SK-N-SH (cell line): ENCODE data around the gene MTERF4. TPM values are rescaled to one million over a fixed set of nuclear protein-coding genes. Genes with fewer than 3 reads are reported as not detected.

Experiments
- CTCF ChIA-PET: fragments of 300-600, 350-600 bp; formaldehyde crosslinking; extraction: SDS; loops from one replicate; lab custom pipeline; 2021; lab: Yijun Ruan, JAX
- POLR2A ChIA-PET: fragments of 350-600 bp; sonication (Branson Sonifier 250); formaldehyde crosslinking; extraction: SDS; loops from one replicate; lab custom pipeline; 2020; ENCODE audit warnings: antibody characterized with exemption, inconsistent platforms; lab: Yijun Ruan, JAX
- DNase-seq: peaks from one replicate; pipeline ENCODE4 v3.0.0; 2012
- H2AFZ ChIP-seq: fragments of 200-600 bp; sonication (generic); 2 replicates; pipeline ENCODE4 v1.8.1; 2016; ENCODE audit warnings: antibody characterized with exemption, mild to moderate bottlenecking, low read depth
- H3F3A ChIP-seq: fragments of 200-600 bp; sonication (generic); replicated peaks from 2 replicates; pipeline ENCODE3; 2016; ENCODE audit warnings: antibody characterized with exemption, mild to moderate bottlenecking; ENCODE audit not compliant: insufficient read depth
- H3K27ac ChIP-seq, 2 experiments: fragments of 200-500 bp in 1 of 2; fragments of 200-600 bp in 1 of 2; sonication (Bioruptor generic) in 1 of 2; sonication (generic), shearing (Covaris generic) in 1 of 2; 2 replicates each; pipeline versions ENCODE4 v1.5.1 to v1.6.1; 2014 to 2016; ENCODE audit warnings: low read depth in 2 of 2, inconsistent platforms in 1 of 2, low read length in 1 of 2, mild to moderate bottlenecking in 1 of 2, mixed read lengths in 1 of 2
- H3K27me3 ChIP-seq: fragments of 200-600 bp; sonication (generic), shearing (Covaris generic); 2 replicates; pipeline ENCODE4 v1.6.1; 2016; ENCODE audit warnings: mixed run types; ENCODE audit not compliant: insufficient read depth
- H3K36me3 ChIP-seq, 2 experiments: fragments of 200-500 bp in 1 of 2; fragments of 200-600 bp in 1 of 2; sonication (Bioruptor generic) in 1 of 2; sonication (generic) in 1 of 2; replicated peaks in 1 of 2; 2 replicates each; pipeline versions ENCODE3 to v1.5.1; 2014 to 2016; ENCODE audit warnings: low read length in 1 of 2, mild to moderate bottlenecking in 1 of 2; ENCODE audit not compliant: insufficient read depth in 2 of 2, control insufficient read depth in 1 of 2
- H3K4me1 ChIP-seq, 2 experiments: fragments of 200-500 bp in 1 of 2; fragments of 200-600 bp in 1 of 2; sonication (Bioruptor generic) in 1 of 2; sonication (generic), shearing (Covaris generic) in 1 of 2; 2 replicates each; pipeline versions ENCODE4 v1.5.1 to v1.6.1; 2014 to 2016; ENCODE audit warnings: low read depth in 1 of 2, low read length in 1 of 2, mixed run types in 1 of 2; ENCODE audit not compliant: insufficient read depth in 2 of 2, control insufficient read depth in 1 of 2
- H3K4me2 ChIP-seq: fragments of 200-600 bp; sonication (generic), shearing (Covaris generic); 2 replicates; pipeline ENCODE4 v1.6.1; 2017; ENCODE audit warnings: mixed run types
- H3K4me3 ChIP-seq, 2 experiments: fragments of 200-500 bp in 1 of 2; fragments of 200-600 bp in 1 of 2; sonication (Bioruptor generic) in 1 of 2; sonication (generic), shearing (Covaris generic) in 1 of 2; 2 replicates each; pipeline versions ENCODE4 v1.5.1 to v1.8.1; 2014 to 2016; ENCODE audit warnings: low read depth in 2 of 2, inconsistent platforms in 1 of 2, low read length in 1 of 2, mild to moderate bottlenecking in 1 of 2, mixed read lengths in 1 of 2, moderate library complexity in 1 of 2
- H3K79me2 ChIP-seq: fragments of 200-600 bp; sonication (generic); 2 replicates; pipeline ENCODE4 v1.8.1; 2017; ENCODE audit warnings: mild to moderate bottlenecking; ENCODE audit not compliant: insufficient read depth
- H3K9ac ChIP-seq: fragments of 200-600 bp; sonication (generic); 2 replicates; pipeline ENCODE4 v1.6.1; 2017; ENCODE audit warnings: mixed run types
- H3K9me2 ChIP-seq: fragments of 200-600 bp; sonication (generic); 2 replicates; pipeline ENCODE4 v1.6.1; 2017; ENCODE audit warnings: mixed run types
- H3K9me3 ChIP-seq: fragments of 200-600 bp; sonication (generic); 2 replicates; pipeline ENCODE4 v1.6.1; 2017; ENCODE audit warnings: mixed run types, mild to moderate bottlenecking, moderate library complexity
- H4K20me1 ChIP-seq: fragments of 200-600 bp; sonication (generic); 2 replicates; pipeline ENCODE4 v1.6.1; 2017; ENCODE audit warnings: mild to moderate bottlenecking, mixed run types; ENCODE audit not compliant: insufficient read depth
- CHD2 ChIP-seq: fragments of 150-350 bp; IDR thresholded peaks from 2 replicates; pipeline ENCODE4 v1.6.1; 2018; ENCODE audit warnings: low read length; ENCODE audit not compliant: partially characterized antibody
- FOSL2 ChIP-seq: IDR thresholded peaks from 2 replicates; pipeline ENCODE4 v1.4.0; 2012; ENCODE audit warnings: low read depth, mild to moderate bottlenecking, moderate library complexity, borderline replicate concordance
- GABPA ChIP-seq: IDR thresholded peaks from 2 replicates; pipeline ENCODE4 v1.4.0; 2012; ENCODE audit warnings: low read depth, mild to moderate bottlenecking
- MEF2A ChIP-seq: IDR thresholded peaks from 2 replicates; pipeline ENCODE4 v1.4.0; 2012; ENCODE audit warnings: low read depth, borderline replicate concordance
- MXI1 ChIP-seq: IDR thresholded peaks from 2 replicates; pipeline ENCODE4 v1.6.1; 2012; ENCODE audit warnings: mild to moderate bottlenecking, low read depth, low read length, improper control_type of control experiment
- RXRA ChIP-seq: IDR thresholded peaks from 2 replicates; pipeline ENCODE4 v1.4.0; 2012; ENCODE audit warnings: low read depth, mild to moderate bottlenecking, borderline replicate concordance
- WGBS: methylation state at CpG from one replicate; pipeline ENCODE4 v1.1.6; 2017; ENCODE audit warnings: low lambda C conversion rate; 5-methylcytosine and 5-hydroxymethylcytosine counted together
- polyA plus RNA-seq, 3 experiments: library from polyadenylated mRNA; depleted of rRNA; stranded (reverse); fragments of >200 nt; gene quantifications; 2 replicates each; pipeline ENCODE4 v1.2.3, GENCODE V29; 2012
- TF ChIP-seq, protein P1 (sequence below): IDR thresholded peaks from 2 replicates; pipeline ENCODE4 v1.6.1; 2012; ENCODE audit warnings: mild to moderate bottlenecking, low read depth, low read length, moderate library complexity

The MTERF4 gene
- polyA plus RNA-seq, 1 of the 3 experiments (the other 2 are of a cell fraction) = 31.0 TPM

DNA sequence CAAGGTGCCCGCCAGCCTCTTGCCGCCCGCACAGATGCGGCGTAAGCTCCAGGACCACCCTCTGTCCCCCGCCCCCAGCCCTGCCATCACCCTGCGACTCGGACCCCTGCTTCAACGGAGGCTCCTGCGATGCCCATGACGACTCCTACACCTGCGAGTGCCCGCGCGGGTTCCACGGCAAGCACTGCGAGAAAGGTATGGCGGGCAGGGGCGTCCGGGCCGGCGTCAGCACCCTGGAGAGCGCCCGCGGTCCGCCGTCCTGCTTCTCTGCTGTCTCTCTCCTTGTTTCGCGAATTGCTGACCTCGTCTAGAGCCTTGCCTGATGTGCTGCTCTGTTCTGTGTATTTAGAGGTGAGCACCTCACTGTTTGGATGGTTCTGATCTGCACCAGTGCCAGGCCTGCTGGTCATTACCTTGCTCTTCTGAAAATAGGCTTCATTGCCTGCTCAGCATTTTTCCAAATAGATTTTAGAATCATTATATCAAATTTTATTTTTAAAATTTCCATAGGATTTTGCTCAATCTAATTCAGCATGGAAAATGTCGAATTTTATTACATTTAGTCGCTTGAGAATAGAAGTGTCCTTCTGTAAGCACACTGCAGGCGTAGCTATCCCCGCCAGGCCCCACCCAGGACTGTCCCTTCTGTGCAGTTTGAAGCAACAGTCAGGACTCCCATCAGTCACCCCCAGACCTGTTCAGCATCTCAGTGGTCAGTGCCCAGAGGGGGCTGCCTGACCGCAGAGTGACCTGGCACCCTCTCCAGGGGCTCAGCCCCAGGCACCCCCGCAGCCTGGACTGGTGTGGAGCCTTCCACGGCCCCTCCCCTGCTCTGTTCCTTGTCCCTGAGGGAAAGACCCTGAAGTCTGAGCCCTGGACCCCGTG, 52.1 kb downstream of the MTERF4 start:
- no peaks in the 10 kb centered on the region for H3K79me2 ChIP-seq
- H4K20me1 ChIP-seq = no peaks in the 10 kb centered on the region
- H3K9ac ChIP-seq = no peak overlapping the region
- H3K27me3 ChIP-seq = no peaks in the 10 kb centered on the region
- H3K27ac ChIP-seq = no peak overlapping the region
- no peaks in the 10 kb centered on the region for H3K9me2 ChIP-seq
- WGBS = 62% methylated on average over 17 of the region's 38 CpGs
- H3K9me3 ChIP-seq = no peaks in the 10 kb centered on the region
- no peaks in the 10 kb centered on the region for H3K36me3 ChIP-seq
- no peaks in the 10 kb centered on the region; a peak in 1 of 4 replicates for H3K4me1 ChIP-seq
- no peak overlapping the region for H2AFZ ChIP-seq
- no peaks in the 10 kb centered on the region for H3F3A ChIP-seq
- POLR2A ChIA-PET = no interaction called here
- H3K4me2 ChIP-seq = no peak overlapping the region
- DNase-seq = peak; percentile 22
- TF ChIP-seq MXI1 = no peak
- TF ChIP-seq, protein P1, sequence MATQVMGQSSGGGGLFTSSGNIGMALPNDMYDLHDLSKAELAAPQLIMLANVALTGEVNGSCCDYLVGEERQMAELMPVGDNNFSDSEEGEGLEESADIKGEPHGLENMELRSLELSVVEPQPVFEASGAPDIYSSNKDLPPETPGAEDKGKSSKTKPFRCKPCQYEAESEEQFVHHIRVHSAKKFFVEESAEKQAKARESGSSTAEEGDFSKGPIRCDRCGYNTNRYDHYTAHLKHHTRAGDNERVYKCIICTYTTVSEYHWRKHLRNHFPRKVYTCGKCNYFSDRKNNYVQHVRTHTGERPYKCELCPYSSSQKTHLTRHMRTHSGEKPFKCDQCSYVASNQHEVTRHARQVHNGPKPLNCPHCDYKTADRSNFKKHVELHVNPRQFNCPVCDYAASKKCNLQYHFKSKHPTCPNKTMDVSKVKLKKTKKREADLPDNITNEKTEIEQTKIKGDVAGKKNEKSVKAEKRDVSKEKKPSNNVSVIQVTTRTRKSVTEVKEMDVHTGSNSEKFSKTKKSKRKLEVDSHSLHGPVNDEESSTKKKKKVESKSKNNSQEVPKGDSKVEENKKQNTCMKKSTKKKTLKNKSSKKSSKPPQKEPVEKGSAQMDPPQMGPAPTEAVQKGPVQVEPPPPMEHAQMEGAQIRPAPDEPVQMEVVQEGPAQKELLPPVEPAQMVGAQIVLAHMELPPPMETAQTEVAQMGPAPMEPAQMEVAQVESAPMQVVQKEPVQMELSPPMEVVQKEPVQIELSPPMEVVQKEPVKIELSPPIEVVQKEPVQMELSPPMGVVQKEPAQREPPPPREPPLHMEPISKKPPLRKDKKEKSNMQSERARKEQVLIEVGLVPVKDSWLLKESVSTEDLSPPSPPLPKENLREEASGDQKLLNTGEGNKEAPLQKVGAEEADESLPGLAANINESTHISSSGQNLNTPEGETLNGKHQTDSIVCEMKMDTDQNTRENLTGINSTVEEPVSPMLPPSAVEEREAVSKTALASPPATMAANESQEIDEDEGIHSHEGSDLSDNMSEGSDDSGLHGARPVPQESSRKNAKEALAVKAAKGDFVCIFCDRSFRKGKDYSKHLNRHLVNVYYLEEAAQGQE = peak; percentile 89
- no peak overlapping the region for H3K4me3 ChIP-seq
- CTCF ChIA-PET = interaction anchor here (1.2 to 1.3 kb wide), 2 partner anchors 12 to 135 kb away, joined by 3 read pairs; no protein-coding TSS in a partner anchor

DNA sequence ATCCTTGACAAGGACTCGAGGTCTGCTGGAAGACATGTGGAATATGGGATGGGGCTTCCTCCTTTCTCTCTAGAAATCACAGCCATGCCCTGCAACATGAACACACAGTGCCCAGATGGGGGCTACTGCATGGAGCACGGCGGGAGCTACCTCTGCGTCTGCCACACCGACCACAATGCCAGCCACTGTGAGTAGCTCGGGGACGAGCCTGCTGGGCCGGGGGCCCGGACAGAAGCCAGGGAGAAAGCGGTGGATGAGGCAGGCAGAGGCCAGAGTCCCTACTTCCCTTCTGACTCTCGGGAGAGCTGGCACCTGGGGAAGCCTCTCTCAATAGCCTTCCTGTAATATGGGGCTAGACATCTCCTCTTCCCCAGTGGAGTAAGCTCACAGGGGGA, 53.1 kb downstream of the MTERF4 start:
- no peak overlapping the region for H2AFZ ChIP-seq
- TF ChIP-seq RXRA = no peak
- no peak for TF ChIP-seq FOSL2
- TF ChIP-seq MXI1 = no peak
- TF ChIP-seq, protein P1 = no peak
- no peak for TF ChIP-seq CHD2
- no peak for TF ChIP-seq MEF2A
- no peak for TF ChIP-seq GABPA
- no peaks in the 10 kb centered on the region for H3K79me2 ChIP-seq
- CTCF ChIA-PET = interaction anchor here (1.9 kb wide), 1 partner anchor 8 kb away, joined by 5 read pairs; no protein-coding TSS in a partner anchor
- POLR2A ChIA-PET = no interaction called here
- H3K4me2 ChIP-seq = no peak overlapping the region
- H3K4me3 ChIP-seq = no peak overlapping the region
- H3K27ac ChIP-seq = no peak overlapping the region
- no peaks in the 10 kb centered on the region for H3K9me2 ChIP-seq
- H3K9ac ChIP-seq = no peak overlapping the region
- H3K4me1 ChIP-seq = no peaks in the 10 kb centered on the region; a peak in 1 of 4 replicates
- H3K27me3 ChIP-seq = no peaks in the 10 kb centered on the region
- H3K9me3 ChIP-seq = no peaks in the 10 kb centered on the region
- DNase-seq = no peak
- no peaks in the 10 kb centered on the region for H4K20me1 ChIP-seq
- H3F3A ChIP-seq = no peaks in the 10 kb centered on the region
- H3K36me3 ChIP-seq = no peaks in the 10 kb centered on the region
- WGBS = 71% methylated on average over 5 of the region's 11 CpGs
